ENCODE results near the gene PPP1R2C. TPM values are rescaled to one million over a fixed set of nuclear protein-coding genes. Genes with fewer than 3 reads are reported as not detected.

Gene PPP1R2C
- total RNA-seq, 1 experiment from 2014 or later: not detected

- no peak for DNase-seq (ENCODE audit: low read depth)
These were observed 26.4 kb downstream of the PPP1R2C start for GRCh38 chrX:42751573-42751972.

- DNase-seq (ENCODE audit: low read depth): no peak
These were observed 29.7 kb downstream of the PPP1R2C start for GRCh38 chrX:42748067-42748850.

- peak; percentile 11 for DNase-seq (ENCODE audit: low read depth)
These were observed 31.4 kb downstream of the PPP1R2C start for GRCh38 chrX:42746606-42747005.

GRCh38 chrX:42740456-42740855, 37.5 kb downstream of the PPP1R2C start:
- DNase-seq (ENCODE audit: low read depth): no peak

GRCh38 chrX:42739741-42740140, 38.2 kb downstream of the PPP1R2C start:
- DNase-seq (ENCODE audit: low read depth): no peak

GRCh38 chrX:42739258-42739657, 38.7 kb downstream of the PPP1R2C start:
- DNase-seq (ENCODE audit: low read depth): no peak

- DNase-seq (ENCODE audit: low read depth): no peak
These were observed 39.4 kb downstream of the PPP1R2C start for GRCh38 chrX:42738552-42738951.

- no peak for DNase-seq (ENCODE audit: low read depth)
These were observed 42.7 kb downstream of the PPP1R2C start for GRCh38 chrX:42735250-42735649.

GRCh38 chrX:42732506-42732905, 45.5 kb downstream of the PPP1R2C start:
- peak; percentile 6 for DNase-seq (ENCODE audit: low read depth)

All from HT1080 (cell line).